GM12878 (cell line): ENCODE results near the gene ACTN2.

Experiments used
- BCL3 ChIP-seq: IDR thresholded peaks from 2 replicates; pipeline ENCODE4 v1.6.1; 2011; ENCODE audit warnings: borderline replicate concordance, low read depth, mild to moderate bottlenecking, moderate library complexity, low read length; ENCODE audit not compliant: insufficient read depth, poor library complexity, severe bottlenecking
- CHD2 ChIP-seq: IDR thresholded peaks from 2 replicates; pipeline ENCODE4 v1.6.1; 2011; ENCODE audit warnings: low read depth, low read length, improper control_type of control experiment, borderline replicate concordance
- EP300 ChIP-seq, 2 experiments: fragments of 150-350 bp in 1 of 2; IDR thresholded peaks; 2 replicates each; pipeline ENCODE4 v1.6.1; 2011 to 2012; ENCODE audit warnings: low read depth in 2 of 2, low read length in 2 of 2, borderline replicate concordance in 1 of 2, improper control_type of control experiment in 1 of 2, inconsistent platforms in 1 of 2; ENCODE audit not compliant: control insufficient read depth in 1 of 2
- NR2C1 ChIP-seq: fragments of 450-650 bp; IDR thresholded peaks from 2 replicates; pipeline ENCODE4 v1.6.1; 2017; ENCODE audit warnings: antibody characterized with exemption, mild to moderate bottlenecking, moderate library complexity
- POLR2A ChIP-seq: IDR thresholded peaks from 2 replicates; pipeline ENCODE4 v1.6.1; 2011; ENCODE audit warnings: low read depth, mild to moderate bottlenecking, low read length
- RCOR1 ChIP-seq: conservative IDR thresholded peaks from 2 replicates; pipeline ENCODE4 v1.6.1; 2012; ENCODE audit warnings: low read depth, low read length, improper control_type of control experiment
- TF ChIP-seq, protein P1 (sequence below), 3 experiments: IDR thresholded peaks in 2 of 3; conservative IDR thresholded peaks in 1 of 3; 2 replicates each; pipeline ENCODE4 v1.5.1; 2011; ENCODE audit warnings: low read depth in 3 of 3, low read length in 3 of 3, mild to moderate bottlenecking in 3 of 3, control low read depth in 2 of 3, moderate library complexity in 2 of 3, inconsistent platforms in 1 of 3, mixed read lengths in 1 of 3; ENCODE audit not compliant: control insufficient read depth in 2 of 3, insufficient read depth in 1 of 3; ENCODE audit errors: extremely low read depth in 1 of 3

DNA sequence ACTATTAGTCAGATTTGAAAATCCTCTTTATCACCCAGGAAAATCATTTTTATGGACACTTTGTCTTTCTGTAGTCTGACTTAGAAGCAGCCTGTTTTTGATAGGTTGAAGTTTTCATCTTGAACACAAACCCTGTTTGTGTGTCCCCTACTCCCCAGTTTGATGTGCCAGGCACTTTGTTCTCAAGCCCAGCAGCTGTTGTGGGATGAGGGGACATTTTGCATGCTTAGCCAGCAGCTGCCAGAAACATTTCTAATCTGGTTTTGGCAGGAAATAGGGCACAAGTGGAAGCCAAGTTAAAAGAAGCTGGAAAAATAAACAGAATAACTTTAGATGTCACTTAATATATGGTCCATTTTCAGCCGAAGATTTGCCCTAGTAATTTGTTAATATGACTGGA lies 29.9 kb downstream of the ACTN2 start:
- TF ChIP-seq RCOR1 (no peak), CHD2 (no peak), EP300 (IDR thresholded peaks at IDR 0.05; ENCODE audit: borderline replicate concordance in 1 of 2, control insufficient read depth in 1 of 2, low read depth in 2 of 2, low read length in 2 of 2) (no peak), POLR2A (no peak), BCL3 (no peak), NR2C1 (no peak)
- TF ChIP-seq, protein P1, sequence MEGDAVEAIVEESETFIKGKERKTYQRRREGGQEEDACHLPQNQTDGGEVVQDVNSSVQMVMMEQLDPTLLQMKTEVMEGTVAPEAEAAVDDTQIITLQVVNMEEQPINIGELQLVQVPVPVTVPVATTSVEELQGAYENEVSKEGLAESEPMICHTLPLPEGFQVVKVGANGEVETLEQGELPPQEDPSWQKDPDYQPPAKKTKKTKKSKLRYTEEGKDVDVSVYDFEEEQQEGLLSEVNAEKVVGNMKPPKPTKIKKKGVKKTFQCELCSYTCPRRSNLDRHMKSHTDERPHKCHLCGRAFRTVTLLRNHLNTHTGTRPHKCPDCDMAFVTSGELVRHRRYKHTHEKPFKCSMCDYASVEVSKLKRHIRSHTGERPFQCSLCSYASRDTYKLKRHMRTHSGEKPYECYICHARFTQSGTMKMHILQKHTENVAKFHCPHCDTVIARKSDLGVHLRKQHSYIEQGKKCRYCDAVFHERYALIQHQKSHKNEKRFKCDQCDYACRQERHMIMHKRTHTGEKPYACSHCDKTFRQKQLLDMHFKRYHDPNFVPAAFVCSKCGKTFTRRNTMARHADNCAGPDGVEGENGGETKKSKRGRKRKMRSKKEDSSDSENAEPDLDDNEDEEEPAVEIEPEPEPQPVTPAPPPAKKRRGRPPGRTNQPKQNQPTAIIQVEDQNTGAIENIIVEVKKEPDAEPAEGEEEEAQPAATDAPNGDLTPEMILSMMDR (IDR thresholded peaks at IDR 0.05 in 2 of 3, conservative IDR thresholded peaks at IDR 0.05 in 1 of 3; ENCODE audit: control insufficient read depth in 2 of 3, extremely low read depth in 1 of 3, insufficient read depth in 1 of 3, low read depth in 3 of 3, low read length in 3 of 3): no peak
